ENCODE results near the gene CHD6. TPM values are rescaled to one million over a fixed set of nuclear protein-coding genes. Genes with fewer than 3 reads are reported as not detected.

CHD6 gene
- total and polyA plus RNA-seq, 7 experiments from 2014 or later = 46.3 to 132 (median 94.6) TPM

- Mint-ChIP-seq H3K9me3 (peaks cover 0 to 18% (median 6%) of the 10 kb centered on the region in 11 donors), H3K36me3 (peaks cover 22 to 58% (median 49%) of the 10 kb centered on the region in 5 donors), H3K27ac (no peak overlapping the region), H3K4me3 (no peak overlapping the region), H3K27me3 (no peaks in the 10 kb centered on the region), H3K4me1 (peaks cover 4 to 48% (median 30%) of the 10 kb centered on the region in 7 donors)
- DNase-seq (no peak), ATAC-seq (no peak)
- no peaks in the 10 kb centered on the region for H3K4me1 ChIP-seq (ENCODE audit: control insufficient read depth in 2 of 2, insufficient read depth in 2 of 2, low read length in 2 of 2)
- intact Hi-C loops (cut with micrococcal nuclease) = no loop called here
- CTCF ChIA-PET = no interaction called here
- H3K9me3 ChIP-seq (ENCODE audit: control insufficient read depth in 2 of 3, low read length in 3 of 3) = peaks cover 0 to 5% (median 0%) of the 10 kb centered on the region in 3 experiments
- no peak overlapping the region for H3K4me3 ChIP-seq (ENCODE audit: low read length)
- POLR2A ChIA-PET = no interaction called here
- no peak overlapping the region for H3K27ac ChIP-seq (ENCODE audit: low read depth, low read length)
- peaks cover 0 to 31% (median 3%) of the 10 kb centered on the region in 3 experiments for H3K36me3 ChIP-seq (ENCODE audit: control insufficient read depth in 2 of 3, insufficient read depth in 3 of 3, low read length in 3 of 3)
- H3K27me3 ChIP-seq (ENCODE audit: control insufficient read depth in 2 of 2, insufficient read depth in 2 of 2, low read length in 2 of 2) = no peaks in the 10 kb centered on the region
These were observed 84.0 kb downstream of the CHD6 start for GRCh38 chr20:41534170-41534569.

GRCh38 chr20:41533537-41534136 lies 84.5 kb downstream of the CHD6 start:
- no peak overlapping the region for H3K27ac ChIP-seq (ENCODE audit: low read depth, low read length)
- Mint-ChIP-seq H3K4me3 (peak overlapping the region in 1 of 10 donors; percentile 5), H3K9me3 (peaks cover 0 to 13% (median 4%) of the 10 kb centered on the region in 11 donors), H3K27ac (peak overlapping the region in 1 of 9 donors; percentile 3), H3K4me1 (peaks cover 4 to 53% (median 35%) of the 10 kb centered on the region in 7 donors), H3K36me3 (peaks cover 17 to 58% (median 44%) of the 10 kb centered on the region in 5 donors), H3K27me3 (no peaks in the 10 kb centered on the region)
- ATAC-seq = no peak
- H3K9me3 ChIP-seq (ENCODE audit: control insufficient read depth in 2 of 3, low read length in 3 of 3) = peaks cover 0 to 5% (median 0%) of the 10 kb centered on the region in 3 experiments
- H3K4me3 ChIP-seq (ENCODE audit: low read length) = no peak overlapping the region
- no peak for DNase-seq
- POLR2A ChIA-PET = no interaction called here
- H3K4me1 ChIP-seq (ENCODE audit: control insufficient read depth in 2 of 2, insufficient read depth in 2 of 2, low read length in 2 of 2) = no peaks in the 10 kb centered on the region
- CTCF ChIA-PET = no interaction called here
- H3K36me3 ChIP-seq (ENCODE audit: control insufficient read depth in 2 of 3, insufficient read depth in 3 of 3, low read length in 3 of 3) = peaks cover 0 to 28% (median 3%) of the 10 kb centered on the region in 3 experiments
- H3K27me3 ChIP-seq (ENCODE audit: control insufficient read depth in 2 of 2, insufficient read depth in 2 of 2, low read length in 2 of 2) = no peaks in the 10 kb centered on the region
- intact Hi-C loops (cut with micrococcal nuclease) = no loop called here

GRCh38 chr20:41532935-41533334 lies 85.2 kb downstream of the CHD6 start:
- intact Hi-C loops (cut with micrococcal nuclease) = no loop called here
- ATAC-seq (no peak), DNase-seq (no peak)
- peaks cover 0 to 26% (median 3%) of the 10 kb centered on the region in 3 experiments for H3K36me3 ChIP-seq (ENCODE audit: control insufficient read depth in 2 of 3, insufficient read depth in 3 of 3, low read length in 3 of 3)
- no peak overlapping the region for H3K4me3 ChIP-seq (ENCODE audit: low read length)
- H3K4me1 ChIP-seq (ENCODE audit: control insufficient read depth in 2 of 2, insufficient read depth in 2 of 2, low read length in 2 of 2) = no peaks in the 10 kb centered on the region
- ChIA-PET POLR2A (no interaction called here), CTCF (no interaction called here)
- Mint-ChIP-seq H3K36me3 (peaks cover 17 to 57% (median 40%) of the 10 kb centered on the region in 5 donors), H3K9me3 (peaks cover 0 to 8% (median 4%) of the 10 kb centered on the region in 11 donors), H3K4me1 (peaks cover 4 to 58% (median 38%) of the 10 kb centered on the region in 7 donors), H3K4me3 (peak overlapping the region in 1 of 10 donors; percentile 5), H3K27me3 (no peaks in the 10 kb centered on the region), H3K27ac (peak overlapping the region in 3 of 9 donors; percentile 3 to 28 (median 18))
- peaks cover 0 to 4% (median 0%) of the 10 kb centered on the region in 3 experiments for H3K9me3 ChIP-seq (ENCODE audit: control insufficient read depth in 2 of 3, low read length in 3 of 3)
- H3K27ac ChIP-seq (ENCODE audit: low read depth, low read length) = no peak overlapping the region
- no peaks in the 10 kb centered on the region for H3K27me3 ChIP-seq (ENCODE audit: control insufficient read depth in 2 of 2, insufficient read depth in 2 of 2, low read length in 2 of 2)

- peak overlapping the region in 1 of 9 donors; percentile 72 for H3K27ac Mint-ChIP-seq
These were observed 86.5 kb downstream of the CHD6 start for GRCh38 chr20:41531518-41532275.

GRCh38 chr20:41530923-41531322 lies 87.3 kb downstream of the CHD6 start:
- no peaks in the 10 kb centered on the region for H3K4me1 ChIP-seq (ENCODE audit: control insufficient read depth in 2 of 2, insufficient read depth in 2 of 2, low read length in 2 of 2)
- Mint-ChIP-seq H3K27me3 (no peaks in the 10 kb centered on the region), H3K27ac (peak overlapping the region in 1 of 9 donors; percentile 72), H3K4me1 (peaks cover 15 to 78% (median 58%) of the 10 kb centered on the region in 7 donors), H3K36me3 (peaks cover 17 to 67% (median 38%) of the 10 kb centered on the region in 5 donors), H3K9me3 (no peaks in the 10 kb centered on the region), H3K4me3 (no peak overlapping the region)
- POLR2A ChIA-PET = no interaction called here
- H3K27ac ChIP-seq (ENCODE audit: low read depth, low read length) = no peak overlapping the region
- no peaks in the 10 kb centered on the region for H3K27me3 ChIP-seq (ENCODE audit: control insufficient read depth in 2 of 2, insufficient read depth in 2 of 2, low read length in 2 of 2)
- DNase-seq (no peak), ATAC-seq (no peak)
- CTCF ChIA-PET = no interaction called here
- no peaks in the 10 kb centered on the region for H3K9me3 ChIP-seq (ENCODE audit: control insufficient read depth in 2 of 3, low read length in 3 of 3)
- intact Hi-C loops (cut with micrococcal nuclease) = no loop called here
- H3K36me3 ChIP-seq (ENCODE audit: control insufficient read depth in 2 of 3, insufficient read depth in 3 of 3, low read length in 3 of 3) = peaks cover 0 to 26% (median 3%) of the 10 kb centered on the region in 3 experiments
- no peak overlapping the region for H3K4me3 ChIP-seq (ENCODE audit: low read length)

More at GRCh38 chr20:41531518-41532275, 86.5 kb downstream of the CHD6 start:
- H3K4me1 Mint-ChIP-seq = peaks cover 7 to 71% (median 50%) of the 10 kb centered on the region in 7 donors
- no peaks in the 10 kb centered on the region for H3K27me3 Mint-ChIP-seq
- DNase-seq = no peak
- no peak for ATAC-seq
- no peaks in the 10 kb centered on the region for H3K27me3 ChIP-seq (ENCODE audit: control insufficient read depth in 2 of 2, insufficient read depth in 2 of 2, low read length in 2 of 2)
- peaks cover 17 to 59% (median 32%) of the 10 kb centered on the region in 5 donors for H3K36me3 Mint-ChIP-seq
- no peak overlapping the region for H3K4me3 Mint-ChIP-seq
- H3K9me3 ChIP-seq (ENCODE audit: control insufficient read depth in 2 of 3, low read length in 3 of 3) = no peaks in the 10 kb centered on the region
- no peaks in the 10 kb centered on the region for H3K9me3 Mint-ChIP-seq
- CTCF ChIA-PET = no interaction called here
- POLR2A ChIA-PET = no interaction called here
- H3K4me1 ChIP-seq (ENCODE audit: control insufficient read depth in 2 of 2, insufficient read depth in 2 of 2, low read length in 2 of 2) = no peaks in the 10 kb centered on the region
- intact Hi-C loops (cut with micrococcal nuclease) = no loop called here
- peaks cover 0 to 26% (median 3%) of the 10 kb centered on the region in 3 experiments for H3K36me3 ChIP-seq (ENCODE audit: control insufficient read depth in 2 of 3, insufficient read depth in 3 of 3, low read length in 3 of 3)
- no peak overlapping the region for H3K4me3 ChIP-seq (ENCODE audit: low read length)
- no peak overlapping the region for H3K27ac ChIP-seq (ENCODE audit: low read depth, low read length)

- DNase-seq (no peak), ATAC-seq (no peak)
- Histone ChIP-seq H3K36me3 (ENCODE audit: control insufficient read depth in 2 of 3, insufficient read depth in 3 of 3, low read length in 3 of 3) (peaks cover 0 to 15% (median 0%) of the 10 kb centered on the region in 3 experiments), H3K27ac (ENCODE audit: low read depth, low read length) (no peak overlapping the region), H3K27me3 (ENCODE audit: control insufficient read depth in 2 of 2, insufficient read depth in 2 of 2, low read length in 2 of 2) (no peaks in the 10 kb centered on the region), H3K4me3 (ENCODE audit: low read length) (no peak overlapping the region), H3K4me1 (ENCODE audit: control insufficient read depth in 2 of 2, insufficient read depth in 2 of 2, low read length in 2 of 2) (no peaks in the 10 kb centered on the region), H3K9me3 (ENCODE audit: control insufficient read depth in 2 of 3, low read length in 3 of 3) (no peaks in the 10 kb centered on the region)
- Mint-ChIP-seq H3K27ac (peak overlapping the region in 3 of 9 donors; percentile 3 to 26 (median 7)), H3K9me3 (peaks cover 0 to 4% (median 0%) of the 10 kb centered on the region in 11 donors), H3K36me3 (peaks cover 15 to 64% (median 44%) of the 10 kb centered on the region in 5 donors), H3K4me1 (peaks cover 27 to 71% (median 64%) of the 10 kb centered on the region in 7 donors), H3K27me3 (no peaks in the 10 kb centered on the region), H3K4me3 (no peak overlapping the region)
- CTCF ChIA-PET = no interaction called here
- intact Hi-C loops (cut with micrococcal nuclease) = no loop called here
- POLR2A ChIA-PET = no interaction called here
These were observed 91.8 kb downstream of the CHD6 start for GRCh38 chr20:41526327-41526726.

All from naive thymus-derived CD4-positive, alpha-beta T cell (primary cell).